PC-9 (cell line): ENCODE data around the gene DHRSX. TPM values are rescaled to one million over a fixed set of nuclear protein-coding genes. Genes with fewer than 3 reads are reported as not detected.

Source experiments
- BruUV-seq: library from RNA; stranded (reverse); fragments of 400-500 nt; replicated peaks from 2 replicates; lab custom pipeline; 2021; lab: Mats Ljungman, UMichigan
- CTCF ChIA-PET: fragments of 300-600 bp; sonication (Branson Sonifier 250); formaldehyde crosslinking; loops from one replicate; lab custom pipeline; 2022; ENCODE audit warnings: antibody characterized with exemption; lab: Charles Lee
- POLR2A ChIA-PET: fragments of 300-600 bp; sonication (Branson Sonifier 250); formaldehyde crosslinking; loops from one replicate; lab custom pipeline; 2022; ENCODE audit warnings: antibody characterized with exemption; ENCODE audit not compliant: unreplicated experiment; lab: Charles Lee
- DNase-seq, 2 experiments: peaks; one replicate each; pipeline versions ENCODE4 v3.0.0 to v3.0.0-alpha.2; 2015 to 2022; ENCODE audit warnings: mixed read lengths in 1 of 2
- H2AFZ ChIP-seq: fragments of 200-600 bp; sonication (generic); 2 replicates; pipeline ENCODE4 v1.8.1; 2017; ENCODE audit warnings: antibody characterized with exemption
- H3F3A ChIP-seq: fragments of 200-600 bp; sonication (generic); 2 replicates; pipeline ENCODE4 v1.8.1; 2017; ENCODE audit warnings: antibody characterized with exemption, mild to moderate bottlenecking, low read depth; ENCODE audit not compliant: insufficient read depth
- H3K27ac ChIP-seq: fragments of 200-600 bp; sonication (generic); 2 replicates; pipeline ENCODE4 v1.6.1; 2016; ENCODE audit warnings: mixed run types
- H3K27me3 ChIP-seq: fragments of 200-600 bp; sonication (generic); 2 replicates; pipeline ENCODE4 v1.6.1; 2016; ENCODE audit warnings: low read depth, mixed run types; ENCODE audit not compliant: insufficient read depth
- H3K36me3 ChIP-seq: fragments of 200-600 bp; sonication (generic); 2 replicates; pipeline ENCODE4 v1.6.1; 2016; ENCODE audit warnings: low read depth, mixed run types
- H3K4me1 ChIP-seq: fragments of 200-600 bp; sonication (generic); replicated peaks from 2 replicates; pipeline ENCODE4 v1.6.1; 2016; ENCODE audit warnings: mixed run types; ENCODE audit not compliant: insufficient read depth
- H3K4me2 ChIP-seq: fragments of 200-600 bp; sonication (generic); 2 replicates; pipeline ENCODE4 v1.6.1; 2017; ENCODE audit warnings: mixed run types
- H3K4me3 ChIP-seq: fragments of 200-600 bp; sonication (generic); 2 replicates; pipeline ENCODE4 v1.6.1; 2016; ENCODE audit warnings: mixed run types
- H3K79me2 ChIP-seq: fragments of 200-600 bp; sonication (generic); 2 replicates; pipeline ENCODE4 v1.6.1; 2017; ENCODE audit warnings: low read depth, mixed run types
- H3K9me2 ChIP-seq: fragments of 200-600 bp; sonication (generic); 2 replicates; pipeline ENCODE4 v1.8.1; 2017; ENCODE audit warnings: mild to moderate bottlenecking; ENCODE audit not compliant: insufficient read depth
- H3K9me3 ChIP-seq: fragments of 200-600 bp; sonication (generic); 2 replicates; pipeline ENCODE4 v1.8.1; 2016; ENCODE audit warnings: low read depth; ENCODE audit not compliant: insufficient read depth
- H4K20me1 ChIP-seq: fragments of 200-600 bp; sonication (generic); 2 replicates; pipeline ENCODE4 v1.8.1; 2017; ENCODE audit not compliant: insufficient read depth
- CTCF ChIP-seq: fragments of 200-600 bp; sonication (generic); conservative IDR thresholded peaks from 2 replicates; pipeline ENCODE4 v1.6.1; 2017; ENCODE audit warnings: mixed run types, antibody characterized with exemption, mild to moderate bottlenecking, moderate library complexity
- EZH2 ChIP-seq: fragments of 200-600 bp; sonication (generic); IDR thresholded peaks from 2 replicates; pipeline ENCODE4 v1.8.0; 2017; ENCODE audit warnings: antibody characterized with exemption, low read depth
- intact Hi-C: fragments of 100-400 bp; cut with micrococcal nuclease; formaldehyde crosslinking; loops from one replicate; pipeline ENCODE4 v1.10.0; 2022; ENCODE audit not compliant: unreplicated experiment
- total RNA-seq: library from RNA; stranded (reverse); gene quantifications from 2 replicates; pipeline ENCODE4 v1.2.3, GENCODE V29; 2021

DHRSX gene
- total RNA-seq, 1 experiment from 2014 or later: 13.2 TPM

- ChIA-PET CTCF (no interaction called here), POLR2A (no interaction called here)
- BruUV-seq: no TSS peak
- Histone ChIP-seq H3K79me2 (no peaks in the 10 kb centered on the region), H4K20me1 (no peaks in the 10 kb centered on the region), H3K9me3 (no peaks in the 10 kb centered on the region), H3K4me3 (no peak overlapping the region), H3K4me1 (no peaks in the 10 kb centered on the region), H2AFZ (no peak overlapping the region), H3K27me3 (no peaks in the 10 kb centered on the region), H3K36me3 (no peaks in the 10 kb centered on the region), H3K9me2 (no peaks in the 10 kb centered on the region), H3K27ac (no peak overlapping the region), H3F3A (peaks cover 4% of the 10 kb centered on the region; the same call in 1 of the 2 replicates), H3K4me2 (no peak overlapping the region)
- intact Hi-C loops: no loop called here
- TF ChIP-seq EZH2 (no peak), CTCF (no peak)
- no peak for DNase-seq
These were observed 276.1 kb downstream of the DHRSX start for GRCh38 chrX:2224597-2225235.

- POLR2A ChIA-PET: no interaction called here
- intact Hi-C loops: no loop called here
These were observed 276.6 kb downstream of the DHRSX start for GRCh38 chrX:2224161-2224560.

GRCh38 chrX:2220829-2221567, 279.8 kb downstream of the DHRSX start:
- TF ChIP-seq CTCF (no peak), EZH2 (no peak)
- intact Hi-C loops: no loop called here
- POLR2A ChIA-PET: no interaction called here
- CTCF ChIA-PET: no interaction called here
- H3K79me2 ChIP-seq: no peaks in the 10 kb centered on the region
- no peak overlapping the region for H3K4me3 ChIP-seq
- H3K36me3 ChIP-seq: no peaks in the 10 kb centered on the region
- no peak for DNase-seq
- H3K27ac ChIP-seq: no peak overlapping the region
- H3K9me2 ChIP-seq: no peaks in the 10 kb centered on the region
- no peaks in the 10 kb centered on the region for H3K4me1 ChIP-seq
- no peak overlapping the region for H2AFZ ChIP-seq
- no peaks in the 10 kb centered on the region for H3K9me3 ChIP-seq
- H3K27me3 ChIP-seq: no peaks in the 10 kb centered on the region
- H3F3A ChIP-seq: peaks cover 4% of the 10 kb centered on the region; the same call in 1 of the 2 replicates
- H3K4me2 ChIP-seq: no peak overlapping the region
- BruUV-seq: no TSS peak
- no peaks in the 10 kb centered on the region for H4K20me1 ChIP-seq

More at GRCh38 chrX:2224161-2224560, 276.6 kb downstream of the DHRSX start:
- DNase-seq: no peak
- no peak overlapping the region for H3K4me2 ChIP-seq
- no peaks in the 10 kb centered on the region for H3K9me3 ChIP-seq
- peaks cover 4% of the 10 kb centered on the region; the same call in 1 of the 2 replicates for H3F3A ChIP-seq
- H4K20me1 ChIP-seq: no peaks in the 10 kb centered on the region
- TF ChIP-seq CTCF (no peak), EZH2 (no peak)
- H3K4me3 ChIP-seq: no peak overlapping the region
- H3K27me3 ChIP-seq: no peaks in the 10 kb centered on the region
- H3K4me1 ChIP-seq: no peaks in the 10 kb centered on the region
- CTCF ChIA-PET: no interaction called here
- no peaks in the 10 kb centered on the region for H3K79me2 ChIP-seq
- H3K9me2 ChIP-seq: no peaks in the 10 kb centered on the region
- no peaks in the 10 kb centered on the region for H3K36me3 ChIP-seq
- no peak overlapping the region for H3K27ac ChIP-seq
- no TSS peak for BruUV-seq
- H2AFZ ChIP-seq: no peak overlapping the region
